WI38 (cell line): ENCODE data around the gene FCHO1.
A peak's percentile ranks its signal among the peaks of the same experiment; 100 is the strongest.

Source experiments
- H3K4me3 ChIP-seq: 2 replicates; pipeline ENCODE4 v1.5.1; 2011; ENCODE audit warnings: low read depth, mild to moderate bottlenecking, control low read depth, low read length
- CTCF ChIP-seq: IDR thresholded peaks from 2 replicates; pipeline ENCODE4 v1.5.1; 2012; ENCODE audit warnings: low read depth, mild to moderate bottlenecking, control low read depth, low read length

Gene FCHO1

GRCh38 chr19:17751103-17751911, at the start of gene FCHO1:
Gene FCHO1 (plus strand): TSS chr19:17751477. CDS start chr19:17755165, 3,688 bp downstream.
- H3K4me3 ChIP-seq: no peak within 1 kb of the TSS

GRCh38 chr19:17703824-17704463, 47.3 kb upstream of the FCHO1 start:
- H3K4me3 ChIP-seq: no peak overlapping the region
- peak; percentile 76 for TF ChIP-seq CTCF

More at GRCh38 chr19:17751103-17751911, at the start of gene FCHO1:
- no peak for TF ChIP-seq CTCF

DNA sequence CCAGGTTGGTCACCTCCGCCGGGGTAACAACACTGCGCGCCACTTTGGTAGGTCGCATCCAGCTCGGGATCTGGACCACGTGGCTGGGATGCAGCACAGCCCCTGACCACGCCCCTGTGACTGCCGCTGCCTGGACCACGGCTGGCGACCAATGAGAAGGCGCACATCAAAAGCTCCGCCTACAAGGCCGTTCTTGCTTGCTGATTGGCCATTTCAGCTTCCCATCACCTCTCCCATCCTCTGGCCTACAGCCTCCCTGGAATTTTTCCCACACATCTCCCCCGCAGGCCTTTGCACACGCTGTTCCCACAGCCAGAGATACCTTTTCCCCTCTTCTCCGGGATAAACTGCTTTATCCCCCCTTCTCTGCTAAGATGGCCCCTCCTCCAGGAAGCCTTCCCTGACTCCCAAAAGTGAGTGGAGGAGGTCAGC, 44.5 kb upstream of the FCHO1 start:
- TF ChIP-seq CTCF: no peak
- no peak overlapping the region for H3K4me3 ChIP-seq

GRCh38 chr19:17711851-17712250, 39.4 kb upstream of the FCHO1 start:
- no peak for TF ChIP-seq CTCF

GRCh38 chr19:17716309-17716929, 34.9 kb upstream of the FCHO1 start:
- TF ChIP-seq CTCF: 0 out of 2 replicates have a peak, but pooled peaks have one; percentile 8
- no peak overlapping the region for H3K4me3 ChIP-seq

More at GRCh38 chr19:17711851-17712250, 39.4 kb upstream of the FCHO1 start:
- no peak overlapping the region for H3K4me3 ChIP-seq

DNA sequence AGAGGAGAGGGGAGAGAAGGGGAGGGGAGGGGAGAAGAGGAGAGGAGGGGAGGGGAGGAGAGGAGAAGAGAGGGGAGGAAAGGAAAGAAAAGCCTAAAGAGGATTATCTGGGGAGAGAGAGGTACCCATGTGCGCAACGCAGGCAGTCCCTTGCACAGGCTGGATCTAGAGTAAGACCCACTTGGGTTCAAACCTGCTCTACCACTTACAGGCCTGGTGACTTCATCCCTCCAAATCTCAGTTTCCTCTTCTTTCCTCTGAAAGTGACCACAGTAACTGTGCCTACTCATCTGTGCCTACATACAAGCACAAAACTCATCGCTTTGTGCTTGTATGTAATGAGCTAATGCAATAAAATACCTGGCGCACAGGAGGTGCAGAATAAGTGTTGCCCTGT, 32.7 kb upstream of the FCHO1 start:
- TF ChIP-seq CTCF: no peak
- H3K4me3 ChIP-seq: no peak overlapping the region
